GM19438 (cell line): ENCODE results near the gene MAP4K2.

Experiments
- ATAC-seq: cut with Tn5 transposase; IDR thresholded peaks from one replicate; pipeline ENCODE4 v1.9.1; 2021; ENCODE audit warnings: low read depth; ENCODE audit not compliant: unreplicated experiment

MAP4K2 gene

DNA sequence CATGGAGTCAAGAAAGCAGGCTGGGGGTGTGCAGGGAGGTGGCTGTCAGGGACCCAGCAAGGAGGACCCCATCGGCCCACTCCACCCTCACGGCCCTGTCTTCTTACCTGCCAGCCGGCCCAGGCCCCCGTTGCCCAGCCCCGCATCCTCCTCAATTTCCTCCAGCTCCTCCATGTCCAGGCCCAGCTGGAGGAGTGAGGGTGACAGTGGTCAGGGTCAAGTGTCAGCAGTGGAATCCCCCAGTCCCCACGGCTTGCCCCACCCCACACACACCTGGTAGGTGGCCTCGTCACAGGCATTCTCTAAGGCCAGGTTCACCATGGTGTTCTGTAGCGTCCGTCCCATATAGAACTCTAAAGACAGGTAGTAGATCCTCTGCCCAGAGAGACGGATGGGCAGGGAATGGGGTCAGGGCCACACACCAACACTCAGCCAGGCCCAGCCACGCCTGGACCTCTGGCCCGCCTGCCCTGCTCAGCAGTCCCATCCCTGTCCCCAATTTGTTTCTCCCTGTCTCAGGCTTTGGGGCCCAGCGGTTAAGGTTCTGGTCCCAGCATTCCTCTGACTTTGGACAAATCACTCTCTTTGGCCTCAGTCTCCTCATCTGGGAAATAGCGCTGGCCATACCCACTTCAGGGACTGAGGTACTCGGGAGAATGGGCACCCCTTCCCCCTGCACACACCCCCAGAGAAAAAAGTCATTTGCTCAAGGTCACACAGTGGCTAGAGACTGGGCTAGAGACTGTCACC lies 44.5 kb downstream of the MAP4K2 start:
- ATAC-seq, result no peak

DNA sequence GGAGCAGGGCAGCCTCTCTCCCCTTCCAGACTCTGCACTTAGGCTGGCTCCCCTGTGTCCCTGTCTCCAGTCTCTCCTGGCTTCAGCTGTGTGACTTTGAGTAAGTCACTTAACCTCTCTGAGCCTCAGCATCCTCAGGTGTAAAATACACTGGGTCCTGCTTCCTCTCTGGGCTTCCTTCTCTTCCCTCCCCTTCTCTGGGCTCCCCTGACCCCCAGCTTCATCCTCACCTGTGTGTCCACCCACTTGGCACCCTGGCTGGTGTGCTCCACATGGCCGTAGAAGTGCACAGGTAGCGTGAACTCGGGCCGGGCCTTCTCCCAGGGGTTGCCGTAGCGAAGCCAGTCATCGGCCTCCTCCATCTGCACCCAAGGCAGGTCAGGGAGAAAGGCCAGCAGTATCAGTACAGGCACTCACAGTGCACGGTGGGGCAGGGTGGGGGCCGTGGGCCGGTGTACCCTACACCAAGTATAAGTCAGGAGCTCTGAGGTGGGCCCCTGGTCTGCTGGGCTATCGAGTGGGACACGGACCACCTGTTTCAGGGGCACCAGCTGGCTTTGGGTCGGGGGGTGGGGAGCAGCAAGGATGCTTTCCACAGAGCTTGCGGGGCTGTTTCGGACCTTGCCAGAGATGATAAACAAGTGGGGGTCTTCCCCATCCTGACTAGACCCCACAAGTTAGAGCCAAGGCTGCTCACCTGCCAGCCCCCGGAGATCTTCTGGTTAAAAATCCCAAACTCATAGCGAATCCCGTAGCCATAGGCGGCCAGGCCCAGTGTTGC lies 45.3 kb downstream of the MAP4K2 start:
- ATAC-seq, result no peak

DNA sequence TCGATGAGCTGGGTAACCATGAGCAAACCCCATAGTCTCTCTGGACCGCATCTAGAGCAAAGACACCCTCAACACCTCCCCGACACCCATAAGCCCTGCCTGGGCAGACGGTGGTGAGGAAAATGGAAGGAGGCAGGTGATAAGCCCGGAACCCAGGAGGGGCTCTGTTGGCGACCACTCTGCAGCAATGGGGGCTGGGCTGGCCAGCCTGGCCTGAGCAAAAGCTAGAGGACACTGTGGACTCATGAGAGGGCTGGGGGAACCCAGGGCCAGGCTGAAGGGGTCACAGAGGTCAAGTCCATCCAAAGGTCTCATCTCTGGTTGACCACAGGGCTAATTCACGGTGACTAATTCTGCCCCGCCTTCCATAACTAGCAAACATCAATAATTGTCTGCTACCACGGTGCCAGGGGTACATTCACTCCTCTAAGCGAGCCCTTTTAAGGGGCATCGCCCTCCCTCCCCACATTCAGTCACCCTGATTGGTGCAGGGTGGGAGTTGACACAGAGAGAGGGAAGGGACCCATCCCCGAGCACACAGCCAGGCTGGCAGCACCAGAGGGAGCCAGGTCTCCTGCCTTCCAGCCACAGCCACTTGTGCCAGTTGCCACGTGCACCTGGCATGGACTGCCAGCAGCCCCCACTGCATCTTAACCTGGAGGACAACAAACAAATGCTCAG lies 47.2 kb downstream of the MAP4K2 start:
- ATAC-seq, result no peak

- ATAC-seq, result no peak
These were observed 47.9 kb downstream of the MAP4K2 start for GRCh38 chr11:64754919-64755662.

DNA sequence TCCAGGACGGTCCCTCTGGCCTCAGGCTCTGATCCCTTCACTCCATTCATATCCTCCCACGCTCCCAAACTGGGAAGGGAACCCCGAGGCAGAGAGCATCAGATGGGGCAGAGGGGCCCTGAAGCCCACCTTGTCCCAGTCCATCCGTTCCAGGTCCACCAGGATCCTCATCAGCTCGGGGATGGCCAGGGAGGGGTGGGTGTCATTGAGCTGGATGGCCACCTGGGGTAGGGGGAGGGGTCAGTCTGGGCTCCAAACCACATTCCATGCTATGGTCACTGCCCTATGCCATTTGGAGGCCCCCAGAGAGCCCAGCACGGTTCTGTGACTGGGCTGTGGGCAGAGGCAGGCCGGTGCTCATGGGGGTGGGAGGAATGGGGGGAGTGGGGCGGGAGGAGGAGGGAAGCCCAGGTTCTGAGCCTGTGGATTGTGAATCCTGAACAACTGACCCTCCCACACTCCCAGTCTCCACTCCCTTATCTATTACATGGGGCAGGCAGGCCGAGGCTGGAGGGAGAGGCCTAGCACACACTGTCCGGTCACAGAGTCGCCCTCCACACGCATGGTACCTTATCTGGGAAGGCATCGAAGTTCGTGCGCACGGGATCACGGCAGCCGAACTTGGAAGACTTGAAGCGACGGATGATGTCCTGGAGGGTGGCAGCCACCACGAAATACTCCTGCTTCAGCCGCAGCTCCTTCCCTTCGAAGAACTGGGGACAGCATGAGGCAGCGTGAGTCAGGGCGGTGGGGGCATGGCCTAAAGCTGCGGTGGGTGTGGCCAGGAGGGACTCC lies 48.7 kb downstream of the MAP4K2 start:
- ATAC-seq, result no peak

- ATAC-seq, result no peak
These were observed 49.5 kb downstream of the MAP4K2 start for GRCh38 chr11:64753380-64754123.

GRCh38 chr11:64753019-64753379 lies 50.0 kb downstream of the MAP4K2 start:
- ATAC-seq, result no peak

- no peak for ATAC-seq
These were observed 50.6 kb downstream of the MAP4K2 start for GRCh38 chr11:64752175-64752970.

DNA sequence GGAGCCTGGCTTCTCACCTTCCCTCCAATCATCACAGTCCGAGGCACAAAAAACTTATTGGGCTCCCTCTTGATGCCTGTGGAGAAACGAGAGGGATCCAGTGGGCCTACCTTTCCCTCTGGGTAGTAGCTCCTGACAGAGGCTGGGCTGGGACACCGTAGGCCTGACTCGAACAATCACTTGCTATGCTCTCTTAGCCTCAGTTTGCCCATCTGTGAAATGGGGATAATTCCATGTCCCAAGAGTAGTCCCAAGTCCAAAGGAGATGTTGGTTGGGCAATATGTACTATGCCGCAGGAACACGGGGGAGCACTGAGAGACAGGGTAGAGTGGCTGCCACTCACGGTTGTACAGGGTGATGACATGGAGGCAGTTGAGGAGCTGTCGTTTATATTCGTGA lies 51.4 kb downstream of the MAP4K2 start:
- no peak for ATAC-seq

GRCh38 chr11:64751136-64751535 lies 51.9 kb downstream of the MAP4K2 start:
- no peak for ATAC-seq

- ATAC-seq, result no peak
These were observed 52.5 kb downstream of the MAP4K2 start for GRCh38 chr11:64750361-64751054.

DNA sequence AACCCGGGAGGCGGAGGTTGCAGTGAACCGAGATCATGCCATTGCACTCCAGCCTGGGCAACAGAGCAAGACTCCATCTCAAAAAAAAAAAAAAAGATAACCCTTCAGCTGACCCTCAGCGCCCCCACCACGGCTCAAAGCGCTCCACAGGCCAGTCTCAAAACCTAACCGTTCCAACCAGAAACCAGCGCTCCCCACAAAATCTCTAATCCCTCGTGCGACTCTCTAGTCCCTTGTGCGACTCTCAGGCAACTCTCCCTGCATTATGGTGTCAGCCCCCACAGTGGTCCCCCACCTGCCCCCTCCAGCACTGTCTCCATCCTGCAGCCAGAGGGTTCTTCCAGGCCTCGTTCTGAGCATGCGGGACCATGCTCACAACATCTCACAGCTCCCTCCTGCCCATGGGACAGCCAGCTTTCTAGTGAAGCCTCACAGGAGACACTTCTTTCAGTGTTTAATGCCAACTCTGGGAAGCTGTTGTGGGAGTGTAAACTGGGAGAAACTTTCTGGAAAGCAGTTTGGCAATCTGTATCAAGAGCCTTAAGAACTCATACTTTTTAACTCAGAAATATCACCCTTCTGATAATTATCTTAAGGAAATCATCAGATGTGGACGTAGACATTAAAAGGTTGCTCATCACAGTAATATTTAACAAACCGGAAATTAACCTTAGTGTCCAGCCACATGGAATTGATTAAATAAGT lies 54.9 kb downstream of the MAP4K2 start:
- no peak for ATAC-seq

GRCh38 chr11:64746486-64746885 lies 56.5 kb downstream of the MAP4K2 start:
- no peak for ATAC-seq

- peak; percentile 42 for ATAC-seq
These were observed 57.3 kb downstream of the MAP4K2 start for GRCh38 chr11:64745521-64746328.

DNA sequence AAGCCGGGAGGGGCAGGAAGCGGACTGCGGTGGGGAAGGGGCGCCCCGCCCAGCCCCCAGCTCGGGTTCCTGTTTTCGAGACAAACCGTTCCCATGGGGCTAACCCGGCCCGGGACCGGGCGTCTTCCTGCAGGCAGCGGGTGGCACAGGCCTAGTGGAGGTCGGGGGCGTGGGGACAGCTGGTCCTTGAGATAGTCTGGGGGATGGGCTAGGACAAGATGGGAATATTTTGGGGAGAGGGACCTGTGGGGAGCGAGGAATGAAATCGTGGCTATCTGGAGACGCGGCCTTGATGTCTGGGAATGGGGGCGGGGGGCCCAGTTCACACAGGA lies 57.9 kb downstream of the MAP4K2 start:
- ATAC-seq, result peak; percentile 18

DNA sequence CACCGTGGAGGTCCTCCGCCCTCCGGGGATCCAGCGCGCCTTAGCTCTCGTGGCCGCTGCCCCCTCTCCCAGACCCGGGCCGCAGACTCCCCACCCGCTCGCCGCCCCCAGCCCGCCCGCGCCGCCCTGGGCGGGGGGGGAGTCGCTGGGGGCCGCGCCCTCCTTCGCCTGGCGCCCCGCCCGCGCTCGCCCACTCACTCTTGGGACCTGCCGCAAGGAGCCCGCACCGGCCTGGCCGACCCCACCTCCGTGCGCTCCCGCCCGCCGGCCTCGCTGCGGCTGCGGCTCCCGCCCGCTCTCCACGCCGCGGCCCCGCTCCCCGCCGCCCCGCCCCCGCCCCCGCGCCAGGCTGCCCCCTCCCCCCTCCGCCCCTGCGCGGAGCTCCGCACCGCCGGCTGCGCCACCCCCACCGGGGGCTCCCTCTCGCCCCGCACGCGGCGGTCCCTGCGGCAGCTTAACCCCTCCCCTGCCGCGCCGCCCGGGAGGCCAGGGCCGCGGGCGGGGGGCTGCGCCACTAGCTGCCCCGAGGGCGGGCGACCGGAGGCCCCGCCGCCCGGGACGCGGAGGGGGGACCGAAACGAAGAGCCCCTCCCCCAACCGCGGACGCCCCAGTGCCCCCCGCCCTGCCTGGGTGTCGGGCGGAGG lies 58.3 kb downstream of the MAP4K2 start:
- no peak for ATAC-seq
